ENCODE measurements around the gene TMEM63B.
"Not testable (repeated sequence)": the region's sequence is repeated elsewhere in the genome, so short reads cannot be mapped to it uniquely, and the experiment has no call there.

Gene TMEM63B

DNA sequence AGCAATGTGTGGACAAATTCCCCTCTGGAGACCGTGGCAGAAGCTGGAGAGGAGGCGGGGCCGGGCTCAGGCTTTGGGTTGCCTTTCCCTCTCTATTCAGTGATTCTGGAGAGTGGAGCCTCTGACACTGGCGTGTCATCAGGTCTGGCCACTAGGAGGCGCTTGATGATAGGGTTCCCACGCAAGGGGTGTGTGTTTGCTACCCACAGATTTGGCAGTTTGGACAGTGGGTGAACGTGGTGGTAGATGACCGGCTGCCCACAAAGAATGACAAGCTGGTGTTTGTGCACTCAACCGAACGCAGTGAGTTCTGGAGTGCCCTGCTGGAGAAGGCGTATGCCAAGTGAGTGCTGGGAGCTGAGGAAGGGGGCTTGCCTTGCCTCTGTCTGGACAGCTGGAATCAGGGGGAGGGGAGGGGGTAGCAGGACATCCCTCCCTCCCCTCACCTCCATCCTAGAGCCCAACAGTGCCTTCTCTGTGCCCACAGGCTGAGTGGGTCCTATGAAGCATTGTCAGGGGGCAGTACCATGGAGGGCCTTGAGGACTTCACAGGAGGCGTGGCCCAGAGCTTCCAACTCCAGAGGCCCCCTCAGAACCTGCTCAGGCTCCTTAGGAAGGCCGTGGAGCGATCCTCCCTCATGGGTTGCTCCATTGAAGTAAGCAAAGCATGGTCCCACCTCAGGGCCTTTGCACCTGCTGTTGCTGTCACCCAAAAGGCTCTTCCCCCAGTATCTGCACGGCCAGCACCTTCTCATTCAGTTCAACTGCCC is 45.6 kb downstream of the TMEM63B start:
- DNase-seq = peak; percentile 47 to 81 (median 77)

DNA sequence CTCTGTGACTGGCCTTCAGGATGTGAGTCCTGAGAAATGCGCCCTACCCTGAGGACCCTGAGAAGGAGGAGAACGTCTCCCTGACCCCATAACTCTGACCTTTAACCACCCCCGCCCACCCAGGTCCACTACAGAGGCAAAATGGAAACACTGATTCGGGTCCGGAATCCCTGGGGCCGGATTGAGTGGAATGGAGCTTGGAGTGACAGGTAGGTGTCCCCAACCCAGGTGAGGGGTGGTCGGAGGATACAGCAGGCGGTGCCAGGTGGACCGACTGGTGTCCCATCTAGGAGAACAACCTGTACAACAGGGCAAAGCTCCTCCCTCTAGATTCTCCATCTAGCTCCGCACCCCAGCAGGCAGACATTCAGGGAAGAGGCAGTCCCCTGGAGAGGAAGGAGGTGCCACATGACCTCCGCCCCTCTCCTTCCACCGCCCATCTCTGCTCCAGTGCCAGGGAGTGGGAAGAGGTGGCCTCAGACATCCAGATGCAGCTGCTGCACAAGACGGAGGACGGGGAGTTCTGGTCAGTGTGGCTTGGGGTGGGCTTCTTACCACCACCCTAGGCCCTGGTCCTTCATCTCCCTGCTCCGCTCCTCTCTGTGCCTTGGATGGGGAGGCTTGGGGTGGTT is 48.9 kb downstream of the TMEM63B start:
- no peak for DNase-seq

DNA sequence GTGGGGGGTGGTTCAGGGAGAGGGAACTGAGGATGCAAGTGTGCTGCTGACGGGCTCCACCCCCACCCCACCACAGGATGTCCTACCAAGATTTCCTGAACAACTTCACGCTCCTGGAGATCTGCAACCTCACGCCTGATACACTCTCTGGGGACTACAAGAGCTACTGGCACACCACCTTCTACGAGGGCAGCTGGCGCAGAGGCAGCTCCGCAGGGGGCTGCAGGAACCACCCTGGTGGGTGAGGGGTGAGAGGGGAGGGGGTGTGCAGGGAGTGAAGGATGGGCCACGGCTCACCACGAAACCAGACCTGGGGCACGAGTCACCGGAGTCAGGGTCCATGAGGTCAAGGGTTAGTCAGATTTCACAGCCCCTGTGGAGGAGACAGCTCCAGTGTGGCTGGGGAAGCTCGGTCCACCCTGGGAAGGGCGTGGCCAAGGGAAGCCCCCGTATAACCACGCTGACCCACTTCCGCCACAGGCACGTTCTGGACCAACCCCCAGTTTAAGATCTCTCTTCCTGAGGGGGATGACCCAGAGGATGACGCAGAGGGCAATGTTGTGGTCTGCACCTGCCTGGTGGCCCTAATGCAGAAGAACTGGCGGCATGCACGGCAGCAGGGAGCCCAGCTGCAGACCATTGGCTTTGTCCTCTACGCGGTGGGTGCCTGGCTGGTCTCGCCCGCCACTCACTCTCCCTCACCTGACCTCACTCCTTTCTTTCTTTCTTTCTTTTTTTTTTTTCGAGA is 49.6 kb downstream of the TMEM63B start:
- DNase-seq = no peak

DNA sequence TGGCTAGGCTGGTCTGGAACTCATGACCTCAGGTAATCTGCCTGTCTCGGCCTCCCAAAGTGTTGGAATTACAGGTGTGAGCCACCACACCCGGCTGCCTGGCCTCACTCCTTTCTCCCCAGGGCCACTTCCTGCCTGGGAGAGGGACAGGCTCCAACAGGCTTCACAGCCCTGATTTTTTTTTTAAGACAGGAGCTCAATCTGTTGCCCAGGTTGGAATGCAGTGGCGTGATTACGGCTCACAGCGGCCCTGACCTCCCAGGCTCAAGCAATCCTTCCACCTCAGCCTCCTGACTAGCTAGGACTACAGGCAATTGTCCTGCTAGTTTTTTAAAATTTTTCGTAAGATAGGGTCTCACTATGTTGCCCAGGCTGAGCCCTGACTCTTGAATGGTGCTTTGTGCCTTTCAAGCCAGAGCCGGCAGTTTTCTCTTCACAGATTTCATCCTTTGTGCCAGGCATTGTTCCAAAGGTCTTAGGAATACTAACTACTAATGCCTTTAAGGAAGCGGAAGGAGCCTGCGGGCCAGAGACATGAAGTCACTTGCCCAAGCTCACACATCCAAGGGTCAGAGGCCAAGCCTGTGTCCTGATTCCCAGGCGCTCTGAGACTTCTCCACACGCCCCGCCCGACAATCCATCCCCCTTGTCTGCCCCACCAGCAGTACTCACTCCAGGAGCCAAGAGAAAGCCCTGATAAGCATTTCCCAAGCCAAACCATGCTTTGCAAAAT is 50.5 kb downstream of the TMEM63B start:
- DNase-seq = no peak

DNA sequence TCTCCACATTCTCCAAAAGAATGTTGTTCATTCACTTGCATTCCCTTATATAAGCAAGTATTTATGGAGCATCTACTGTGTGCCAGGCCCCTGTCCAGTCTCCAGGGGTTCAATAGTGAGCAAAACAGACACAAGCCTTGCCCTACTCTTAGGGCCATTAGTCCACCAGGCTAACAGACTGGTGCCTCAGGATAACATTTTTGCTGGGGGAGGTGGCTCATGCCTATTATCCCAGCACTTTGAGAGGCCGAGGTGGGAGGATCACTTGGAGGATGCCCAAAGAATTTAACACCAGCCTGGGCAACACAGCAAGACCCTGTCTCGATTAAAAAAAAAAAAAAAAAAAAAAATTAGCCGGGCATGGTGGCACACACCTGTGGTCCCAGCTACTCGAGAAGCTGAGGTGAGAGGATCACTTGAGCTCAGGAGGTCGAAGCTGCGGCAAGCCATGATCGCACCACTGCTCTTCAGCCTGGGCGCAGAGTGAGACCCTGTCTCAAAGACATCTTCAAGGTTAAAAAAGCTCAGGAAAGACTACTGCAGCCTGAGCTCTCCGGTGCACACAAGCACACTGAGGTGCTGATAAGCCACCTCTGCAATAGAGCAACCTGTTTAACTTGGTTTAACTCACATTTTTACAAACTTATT is 51.2 kb downstream of the TMEM63B start:
- DNase-seq = no peak

DNA sequence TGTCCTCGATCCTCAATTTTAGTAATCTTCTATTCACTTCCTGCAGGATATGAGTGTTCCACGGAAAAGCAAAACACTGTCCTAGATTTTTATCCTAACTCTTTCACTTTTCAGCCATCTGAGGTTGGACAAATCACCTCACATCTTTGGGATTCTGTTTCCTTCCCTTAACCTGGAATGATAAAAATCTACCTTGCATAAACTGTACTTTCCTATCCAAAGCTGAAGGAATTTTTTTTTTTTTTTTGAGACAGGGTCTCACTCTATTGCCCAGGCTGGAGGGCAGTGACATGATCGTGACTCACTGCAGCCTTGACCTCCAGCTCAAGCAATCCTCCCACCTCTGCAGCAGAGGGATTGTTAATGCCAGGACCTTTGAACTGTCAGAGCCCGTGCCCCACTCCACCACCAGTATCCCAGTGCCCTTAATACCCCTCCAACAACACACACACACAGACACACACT is 51.8 kb downstream of the TMEM63B start:
- DNase-seq = no peak

DNA sequence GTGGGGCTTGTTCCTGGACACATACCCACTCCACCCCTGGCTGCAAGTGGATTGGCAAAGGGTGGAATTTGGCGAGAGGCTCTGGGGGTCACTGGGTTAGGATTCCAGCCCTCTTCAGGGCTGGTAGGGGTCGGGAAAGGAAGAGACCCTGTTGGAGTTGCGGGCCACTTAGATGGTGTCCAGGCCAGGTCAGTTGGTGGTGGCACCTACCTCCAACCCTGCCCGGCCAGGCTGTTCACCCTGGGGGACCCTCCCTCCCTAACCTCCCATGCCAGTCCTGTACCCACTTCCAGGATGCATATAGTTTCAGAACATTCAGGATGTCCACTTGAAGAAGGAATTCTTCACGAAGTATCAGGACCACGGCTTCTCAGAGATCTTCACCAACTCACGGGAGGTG is 52.3 kb downstream of the TMEM63B start:
- no peak for DNase-seq

DNA sequence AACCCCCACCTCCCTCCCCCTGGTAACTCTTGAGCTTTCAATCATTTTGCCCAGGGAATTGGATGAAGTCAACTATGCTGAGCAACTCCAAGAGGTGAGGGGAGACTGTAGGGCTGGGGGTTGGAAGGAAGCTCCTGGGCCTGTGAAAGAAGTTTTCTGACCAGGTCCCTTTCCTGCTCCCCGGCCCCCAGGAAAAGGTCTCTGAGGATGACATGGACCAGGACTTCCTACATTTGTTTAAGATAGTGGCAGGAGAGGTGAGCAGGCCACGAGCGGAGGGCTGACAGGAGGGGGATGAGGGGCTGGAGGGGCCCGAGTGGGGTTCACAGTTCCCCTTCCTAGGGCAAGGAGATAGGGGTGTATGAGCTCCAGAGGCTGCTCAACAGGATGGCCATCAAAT is 53.1 kb downstream of the TMEM63B start:
- DNase-seq = no peak

DNA sequence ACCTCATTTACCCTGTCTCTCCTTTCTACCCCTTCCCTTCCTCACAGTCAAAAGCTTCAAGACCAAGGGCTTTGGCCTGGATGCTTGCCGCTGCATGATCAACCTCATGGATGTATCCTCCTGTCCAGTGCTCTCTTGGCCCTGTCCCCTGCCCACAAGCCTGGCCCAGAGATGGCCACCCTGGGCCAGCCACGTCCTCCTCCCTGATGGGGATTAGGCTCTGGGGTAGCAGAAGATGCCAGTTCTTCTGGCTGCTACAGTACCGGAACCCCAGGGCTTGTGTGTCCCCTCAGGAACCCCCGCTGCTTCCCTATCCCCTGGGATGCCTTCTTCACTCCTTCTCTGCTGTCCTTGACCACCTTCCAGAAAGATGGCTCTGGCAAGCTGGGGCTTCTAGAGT is 53.5 kb downstream of the TMEM63B start:
- DNase-seq = no peak

DNA sequence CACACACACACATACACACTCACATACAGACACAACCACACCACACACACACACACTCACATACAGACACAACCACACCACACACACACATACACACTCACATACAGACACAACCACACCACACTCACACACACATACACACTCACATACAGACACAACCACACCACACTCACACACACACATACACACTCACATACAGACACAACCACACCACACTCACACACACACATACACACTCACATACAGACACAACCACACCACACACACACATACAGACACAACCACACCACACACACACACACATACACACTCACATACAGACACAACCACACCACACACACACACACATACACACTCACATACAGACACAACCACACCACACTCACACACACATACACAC is 54.4 kb downstream of the TMEM63B start:
- not testable (repeated sequence) for DNase-seq

DNA sequence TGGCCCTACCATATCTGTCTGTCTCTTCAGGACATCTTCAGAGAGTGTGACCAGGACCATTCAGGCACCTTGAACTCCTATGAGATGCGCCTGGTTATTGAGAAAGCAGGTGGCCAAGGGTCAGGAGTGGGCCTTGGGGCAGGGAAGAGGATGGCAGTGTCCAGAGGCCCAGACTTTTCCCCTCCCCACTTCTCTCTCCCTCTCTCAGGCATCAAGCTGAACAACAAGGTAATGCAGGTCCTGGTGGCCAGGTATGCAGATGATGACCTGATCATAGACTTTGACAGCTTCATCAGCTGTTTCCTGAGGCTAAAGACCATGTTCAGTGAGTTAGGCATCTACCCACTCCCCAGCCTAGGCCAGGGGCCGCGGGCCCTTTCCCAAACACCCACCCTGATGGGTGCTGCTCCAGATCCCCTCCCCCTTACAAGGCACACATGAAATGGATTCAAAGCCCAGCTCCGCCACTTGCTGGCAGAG is 55.6 kb downstream of the TMEM63B start:
- DNase-seq = no peak

DNA sequence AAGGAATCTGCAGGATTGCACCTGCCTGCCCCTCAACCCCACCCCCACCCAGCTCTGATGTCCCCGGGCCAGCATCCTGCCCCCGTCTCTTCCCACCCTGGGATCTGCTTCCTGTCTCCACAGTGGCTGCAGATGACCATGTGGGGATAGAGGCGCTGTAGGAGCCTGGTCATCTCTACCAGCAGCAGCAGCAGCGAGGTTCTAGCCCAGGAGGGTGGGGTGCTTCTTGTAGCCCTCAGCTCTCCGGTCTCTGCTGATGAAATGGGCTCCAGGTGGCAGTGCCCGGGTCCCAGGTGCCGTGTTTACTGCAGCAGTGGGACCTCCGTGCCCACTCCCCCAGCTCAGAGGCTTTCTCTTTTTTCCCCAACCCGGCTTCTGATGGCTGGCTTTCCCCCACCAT is 56.4 kb downstream of the TMEM63B start:
- no peak for DNase-seq

DNA sequence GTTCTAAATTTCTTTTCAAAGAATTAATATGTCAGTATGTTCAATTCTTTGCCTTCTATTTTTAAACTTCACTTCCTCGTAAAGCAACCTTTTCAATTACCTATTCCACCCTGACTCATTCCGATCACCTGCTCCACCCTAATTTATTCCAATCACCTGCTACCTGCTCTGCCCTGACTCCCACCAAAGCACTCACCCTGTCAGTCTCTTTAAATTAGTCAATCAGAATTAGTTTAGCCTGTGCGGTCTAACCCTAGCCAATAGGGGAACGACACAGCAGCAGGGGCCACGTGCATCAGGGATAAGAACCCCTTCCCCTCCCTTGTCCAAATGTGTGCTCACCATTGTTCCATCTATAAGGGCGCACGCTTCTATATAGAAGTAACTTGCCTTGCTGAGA is 58.0 kb downstream of the TMEM63B start:
- peak in 1 of 3 experiments; percentile 7 for DNase-seq

DNA sequence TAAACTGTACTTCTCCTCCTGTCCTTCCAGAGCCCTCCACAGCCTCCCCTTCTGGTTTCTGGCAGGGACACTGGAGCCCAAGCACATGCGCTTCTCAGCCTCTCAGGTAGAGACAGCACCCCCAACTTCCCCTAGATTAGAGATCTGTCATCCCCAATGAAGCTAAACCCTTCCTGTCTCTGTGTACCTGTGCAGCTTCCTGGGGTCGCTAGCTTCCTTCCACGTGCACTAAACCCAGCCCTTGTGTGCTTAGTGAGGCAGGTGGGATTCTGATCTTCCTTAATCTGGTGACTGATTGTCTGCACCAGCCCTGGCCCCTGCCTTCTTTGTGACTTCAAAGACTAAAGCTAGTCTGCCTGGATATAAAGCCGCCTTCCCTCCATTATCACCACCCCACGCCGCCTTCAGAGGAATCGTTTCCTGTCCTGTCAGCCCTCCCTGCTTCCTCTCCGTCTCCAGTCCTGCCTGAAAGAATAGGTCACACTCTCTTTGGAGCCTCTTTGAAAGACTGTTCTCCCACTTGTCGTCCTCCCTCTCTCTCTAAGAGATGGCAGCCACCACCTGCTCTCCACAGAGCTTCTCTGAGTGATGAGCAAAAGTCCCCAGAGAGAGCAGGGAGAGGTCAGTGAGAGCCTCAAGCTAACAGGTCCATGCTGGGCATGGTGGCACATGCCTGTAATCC is 58.7 kb downstream of the TMEM63B start:
- DNase-seq = peak in 2 of 3 experiments; percentile 29 to 52

DNA sequence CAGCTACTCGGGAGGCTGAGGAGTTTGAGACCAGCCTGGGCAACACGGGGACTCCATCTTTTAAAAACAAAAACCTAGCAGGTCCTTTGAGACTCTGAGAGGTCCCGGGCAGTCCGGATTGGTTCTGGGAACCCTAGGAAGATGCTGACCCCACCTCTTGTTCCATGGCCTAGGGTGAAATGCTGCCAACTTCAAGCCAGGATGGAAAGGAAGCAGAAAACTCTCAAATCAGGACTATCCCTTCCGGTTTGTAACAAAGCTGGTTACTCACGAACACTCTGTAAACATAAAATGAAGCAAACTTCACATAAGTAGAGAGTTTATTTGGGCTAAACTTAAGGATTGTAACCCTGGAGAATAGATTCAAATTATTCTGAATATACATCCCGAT is 59.3 kb downstream of the TMEM63B start:
- no peak for DNase-seq

DNA sequence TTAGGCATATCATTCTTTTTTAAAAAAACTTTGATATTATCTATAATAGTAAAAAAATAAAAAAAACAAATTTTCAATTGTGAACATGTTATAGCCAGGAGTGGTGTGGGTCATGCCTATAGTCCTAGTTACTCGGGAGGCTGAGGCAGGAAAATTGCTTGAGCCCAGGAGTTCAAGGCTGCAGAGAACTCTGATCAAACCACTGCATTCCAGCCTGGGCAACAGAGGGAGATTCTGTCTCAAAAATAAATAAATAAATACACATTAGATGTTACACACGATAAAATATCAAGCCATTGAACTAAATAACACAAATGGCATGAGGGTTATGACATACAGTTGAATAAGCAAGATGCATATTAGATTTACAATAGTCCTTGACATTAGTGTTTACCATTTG is 61.5 kb downstream of the TMEM63B start:
- no peak for DNase-seq

DNA sequence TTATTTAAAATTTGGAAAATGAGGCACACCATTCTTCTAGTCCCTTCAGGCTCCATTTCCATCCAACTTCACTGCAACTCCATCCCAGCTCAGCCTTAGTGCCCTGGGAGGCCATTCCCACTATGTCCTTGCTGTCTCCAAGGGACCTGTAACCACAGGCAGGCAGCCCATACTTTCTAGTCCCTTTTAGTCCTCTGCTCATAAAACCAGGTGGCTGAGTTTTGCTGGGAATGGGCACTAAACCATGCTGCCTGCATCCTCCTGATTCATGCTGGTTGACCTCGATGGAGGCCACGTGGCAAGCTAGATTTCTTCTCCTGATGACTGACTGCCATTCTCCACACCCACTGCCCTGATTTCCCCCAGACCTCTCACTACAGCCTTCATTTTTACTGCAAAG is 61.9 kb downstream of the TMEM63B start:
- DNase-seq = no peak

DNA sequence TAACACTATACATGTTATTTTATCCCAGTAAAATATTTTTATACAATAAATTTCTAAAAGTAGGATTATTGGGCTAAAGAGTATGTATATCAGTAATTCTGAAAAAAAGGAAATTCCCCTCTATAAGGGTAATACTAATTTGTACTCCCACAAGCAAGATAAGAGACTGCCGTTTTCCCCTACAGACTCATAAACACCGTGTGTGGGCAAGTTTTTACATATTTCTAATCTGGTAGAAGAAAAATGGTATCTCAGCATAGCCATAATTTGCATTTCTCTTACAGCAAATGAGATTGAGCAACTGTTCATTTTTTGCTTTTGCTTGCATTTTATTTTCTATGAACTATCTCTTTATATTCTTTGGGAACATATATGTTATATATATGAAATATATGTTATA is 63.4 kb downstream of the TMEM63B start:
- DNase-seq = no peak

DNA sequence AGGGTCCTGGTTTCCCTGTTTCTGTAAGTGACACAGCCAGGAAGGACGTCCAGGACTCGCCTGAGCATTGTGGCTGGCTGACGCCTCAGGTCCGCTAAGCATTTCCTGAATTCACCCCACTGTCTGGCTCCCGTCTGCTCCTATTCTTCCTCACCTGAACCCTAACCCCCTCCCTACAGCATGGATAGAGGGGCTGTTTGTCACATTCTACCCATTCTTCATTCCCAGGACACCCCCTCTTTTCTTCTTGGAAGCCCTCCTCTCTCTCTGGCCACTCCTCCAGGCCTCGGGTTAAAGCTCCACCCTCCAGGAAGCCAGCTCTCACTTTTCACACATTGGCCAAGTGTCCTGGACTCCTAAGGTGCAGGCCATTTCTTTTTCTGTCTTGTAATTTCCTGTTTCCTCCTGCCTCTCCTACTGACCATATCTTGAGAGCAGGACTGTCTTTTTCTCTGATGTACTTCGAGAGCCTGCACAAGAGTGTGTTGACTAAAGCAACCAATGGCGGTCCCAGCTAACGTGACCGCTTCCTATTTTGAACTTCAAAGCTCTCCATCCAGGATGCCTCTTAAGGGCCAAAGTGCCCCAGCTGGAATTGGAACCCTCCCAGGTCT is 65.2 kb downstream of the TMEM63B start:
- DNase-seq = no peak

DNA sequence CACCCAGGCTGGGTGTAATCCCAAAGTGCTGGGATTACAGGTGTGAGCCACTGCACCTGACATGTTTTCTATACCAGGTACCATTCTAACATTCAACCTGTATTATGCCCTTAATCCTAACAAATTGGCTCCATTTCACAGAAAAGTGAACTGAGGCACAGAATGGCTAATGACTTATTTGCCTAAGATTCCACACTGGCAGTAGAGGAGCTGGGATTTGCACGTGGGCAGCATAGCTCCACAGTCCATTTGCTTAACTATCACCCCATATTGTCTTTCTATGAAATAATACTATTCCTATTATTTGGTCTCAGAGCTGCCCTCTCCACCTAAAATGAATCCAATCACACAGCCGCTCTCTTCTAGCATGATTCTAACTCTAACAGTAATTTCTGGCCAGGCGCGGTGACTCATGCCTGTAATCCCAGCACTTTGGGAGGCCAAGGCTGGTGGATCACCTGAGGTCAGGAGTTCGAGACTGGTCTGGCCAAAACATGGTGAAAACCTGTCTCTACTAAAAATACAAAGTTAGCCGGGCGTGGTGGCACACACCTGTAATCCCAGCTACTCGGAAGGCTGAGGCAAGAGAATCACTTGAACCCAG is 66.1 kb downstream of the TMEM63B start:
- no peak for DNase-seq

DNA sequence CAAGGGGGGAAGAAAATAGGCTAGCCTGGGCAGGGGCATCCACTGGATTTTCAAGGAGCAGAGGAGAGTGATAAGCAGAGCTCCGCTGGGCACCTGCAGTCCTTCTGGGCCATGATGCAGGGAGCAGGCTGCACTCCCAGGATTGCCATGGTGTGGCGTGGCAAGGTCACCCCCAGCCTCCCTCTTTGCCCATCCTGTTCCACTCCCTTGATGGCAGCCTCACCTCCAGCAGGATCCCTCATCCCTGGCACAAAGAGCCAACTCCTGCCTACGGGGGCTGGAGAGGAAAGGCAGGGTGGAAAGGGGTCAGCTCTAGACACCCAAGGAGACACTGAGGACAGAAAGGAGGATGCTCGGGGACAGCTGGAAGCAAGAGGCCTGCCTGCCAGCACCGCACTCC is 67.0 kb downstream of the TMEM63B start:
- no peak for DNase-seq
